Psoas muscle (tissue), 8 donors: Measurements from ENCODE around the gene HS1BP3. TPM values are rescaled to one million over a fixed set of nuclear protein-coding genes. Genes with fewer than 3 reads are reported as not detected.

Source experiments
- ATAC-seq, 4 donors: fragments of 200-7000 bp; cut with Tn5 transposase; one replicate each; pipeline ENCODE4 v1.9.1; 2020; ENCODE audit warnings: moderate library complexity in 3 of 4, mild to moderate bottlenecking in 2 of 4
- DNase-seq, 2 donors: peaks; one replicate each; pipeline ENCODE4 v3.0.0-alpha.2; 2020
- H3K27ac ChIP-seq: fragments of 200-600 bp; one replicate; pipeline ENCODE4 v1.8.0; 2022
- H3K27me3 ChIP-seq, 3 donors: fragments of 200-600 bp in 1 of 3; one replicate each; pipeline versions ENCODE4 v1.6.1 to v1.8.0; 2013 to 2022; ENCODE audit warnings: low read length in 2 of 3, mild to moderate bottlenecking in 2 of 3, moderate library complexity in 1 of 3; ENCODE audit not compliant: insufficient read depth in 3 of 3
- H3K36me3 ChIP-seq, 2 donors: fragments of 200-600 bp in 1 of 2; one replicate each; pipeline versions ENCODE4 v1.6.1 to v1.8.0; 2013 to 2022; ENCODE audit warnings: low read depth in 1 of 2, mild to moderate bottlenecking in 1 of 2, moderate library complexity in 1 of 2; ENCODE audit not compliant: insufficient read depth in 1 of 2
- H3K4me1 ChIP-seq: fragments of 200-600 bp; one replicate; pipeline ENCODE4 v1.8.0; 2022
- H3K4me3 ChIP-seq: fragments of 200-600 bp; one replicate; pipeline ENCODE4 v1.8.0; 2022; ENCODE audit warnings: mild to moderate bottlenecking
- H3K9me3 ChIP-seq: fragments of 200-600 bp; one replicate; pipeline ENCODE4 v1.8.0; 2022
- WGBS, 3 donors: extraction: QIAGEN DNeasy Blood & Tissue Kit; methylation state at CpG; one replicate each; pipeline versions ENCODE4 v1.1.6 to v1.1.7; 2013; 5-methylcytosine and 5-hydroxymethylcytosine counted together
- intact Hi-C, 2 donors: fragments of 100-400 bp; cut with DNase I; formaldehyde crosslinking; loops; one replicate each; pipeline versions ENCODE4 v1.11.0 to v1.14.2; 2022
- polyA plus RNA-seq, 3 donors: library from polyadenylated mRNA; stranded (reverse); fragments of 200-250 nt; gene quantifications; one replicate each; pipeline ENCODE4 v1.2.3, GENCODE V29; 2013
- total RNA-seq, 4 donors: library from RNA; stranded (reverse); fragmentation: NEBNext Ultra II Directional in 2 of 4; extraction: Animal tissue kit (Norgen Biotek cat#: 25700) in 2 of 4; gene quantifications; one replicate each; pipeline versions ENCODE4 v1.2.1 to v1.2.4, GENCODE V29; 2021 to 2023
- TF ChIP-seq, protein P1 (sequence below): fragments of 200-600 bp; IDR thresholded peaks from one replicate; pipeline ENCODE4 v1.8.0; 2022; ENCODE audit warnings: antibody characterized with exemption
- donor health status: healthy with polysubstance abuse.
- donor health status: DM: no; HTN: no; CAD: no; lungs with moderate emphysema.
- donor health status: Bipolar disorder and iron deficiency.
- donor health status: healthy.
- donor health status: DM: yes; HTN: yes; CAD: no.
- donor health status: DM: no; HTN: no; CAD: no.
- donor health status: DM: no; HTN: no; CAD: no.
- donor health status: DM: yes; HTN: yes; CAD: no.

The HS1BP3 gene
- total and polyA plus RNA-seq, 7 donors: 9.2 to 20.6 (median 12.1) TPM

DNA sequence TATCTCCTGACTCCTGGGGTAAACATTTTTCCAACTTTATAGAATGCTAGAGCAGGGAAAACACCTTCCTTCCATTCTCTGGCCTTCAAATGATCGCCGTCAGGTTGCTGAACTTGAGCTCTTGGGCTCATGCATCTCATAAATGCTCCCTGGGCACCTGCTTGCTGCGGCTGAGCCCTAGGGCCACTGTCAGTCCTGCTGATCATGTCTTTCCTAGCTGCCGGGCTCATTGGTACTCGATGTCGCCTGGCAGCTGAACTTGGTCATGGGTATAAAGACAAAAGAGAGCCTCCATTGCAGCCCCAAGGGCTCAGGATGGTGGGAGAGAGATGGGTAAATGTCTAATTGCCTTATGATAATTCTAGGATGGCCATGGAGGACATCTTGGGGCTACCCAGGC lies 80.6 kb downstream of the HS1BP3 start:
- no peak for DNase-seq
- intact Hi-C loops: no loop called here
- Histone ChIP-seq H3K4me1 (peaks cover 25% of the 10 kb centered on the region), H3K9me3 (no peaks in the 10 kb centered on the region), H3K36me3 (no peaks in the 10 kb centered on the region), H3K27ac (no peak overlapping the region), H3K4me3 (no peak overlapping the region), H3K27me3 (no peaks in the 10 kb centered on the region)
- no peak for ATAC-seq
- TF ChIP-seq, protein P1, sequence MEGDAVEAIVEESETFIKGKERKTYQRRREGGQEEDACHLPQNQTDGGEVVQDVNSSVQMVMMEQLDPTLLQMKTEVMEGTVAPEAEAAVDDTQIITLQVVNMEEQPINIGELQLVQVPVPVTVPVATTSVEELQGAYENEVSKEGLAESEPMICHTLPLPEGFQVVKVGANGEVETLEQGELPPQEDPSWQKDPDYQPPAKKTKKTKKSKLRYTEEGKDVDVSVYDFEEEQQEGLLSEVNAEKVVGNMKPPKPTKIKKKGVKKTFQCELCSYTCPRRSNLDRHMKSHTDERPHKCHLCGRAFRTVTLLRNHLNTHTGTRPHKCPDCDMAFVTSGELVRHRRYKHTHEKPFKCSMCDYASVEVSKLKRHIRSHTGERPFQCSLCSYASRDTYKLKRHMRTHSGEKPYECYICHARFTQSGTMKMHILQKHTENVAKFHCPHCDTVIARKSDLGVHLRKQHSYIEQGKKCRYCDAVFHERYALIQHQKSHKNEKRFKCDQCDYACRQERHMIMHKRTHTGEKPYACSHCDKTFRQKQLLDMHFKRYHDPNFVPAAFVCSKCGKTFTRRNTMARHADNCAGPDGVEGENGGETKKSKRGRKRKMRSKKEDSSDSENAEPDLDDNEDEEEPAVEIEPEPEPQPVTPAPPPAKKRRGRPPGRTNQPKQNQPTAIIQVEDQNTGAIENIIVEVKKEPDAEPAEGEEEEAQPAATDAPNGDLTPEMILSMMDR: no peak
- 84 to 93% (median 85%) methylated on average over 6 of the region's 6 CpGs for WGBS, 3 donors

DNA sequence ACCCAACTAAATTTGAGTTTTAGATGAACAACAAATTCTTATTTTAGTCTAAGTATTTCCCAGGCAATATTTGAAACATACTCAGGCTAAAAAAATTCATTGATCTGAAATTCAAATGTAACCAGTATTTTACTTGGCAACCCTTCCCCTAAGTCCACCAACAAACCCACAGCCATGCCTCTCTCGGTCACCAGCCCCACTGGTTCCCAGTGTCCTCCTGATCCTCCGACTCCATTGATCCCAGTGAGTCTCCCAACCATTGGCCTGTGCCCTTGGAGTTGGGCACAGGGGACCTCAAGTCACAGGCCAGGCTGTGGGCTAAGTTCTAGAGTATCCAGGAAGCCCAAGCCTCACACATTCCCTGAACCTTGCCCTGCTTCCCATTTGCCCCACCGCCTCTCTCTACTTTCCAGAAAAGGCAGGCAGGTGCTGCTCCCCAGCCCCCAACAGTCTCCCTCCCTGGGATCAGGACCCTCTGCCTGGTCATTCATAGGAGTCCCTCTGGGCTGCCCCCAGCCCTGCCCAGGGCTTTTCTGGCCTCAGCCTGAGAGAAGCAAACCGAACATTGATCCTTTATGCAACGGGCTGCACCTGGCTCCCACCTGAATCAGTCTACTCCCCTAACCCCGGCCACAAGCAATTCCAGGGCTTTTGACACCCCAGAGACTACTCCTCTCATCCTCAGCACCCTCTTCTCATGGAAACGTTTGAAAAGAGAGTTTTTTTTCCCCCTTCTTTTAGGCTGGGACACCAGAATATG lies 81.3 kb downstream of the HS1BP3 start:
- Histone ChIP-seq H3K4me1 (peaks cover 25% of the 10 kb centered on the region), H3K27me3 (no peaks in the 10 kb centered on the region), H3K4me3 (no peak overlapping the region), H3K9me3 (no peaks in the 10 kb centered on the region), H3K36me3 (no peaks in the 10 kb centered on the region), H3K27ac (peak overlapping the region; percentile 68)
- TF ChIP-seq, protein P1: no peak
- 68 to 70% (median 68%) methylated on average over 7 of the region's 7 CpGs for WGBS, 3 donors
- intact Hi-C loops: no loop called here
- DNase-seq: no peak
- no peak for ATAC-seq

DNA sequence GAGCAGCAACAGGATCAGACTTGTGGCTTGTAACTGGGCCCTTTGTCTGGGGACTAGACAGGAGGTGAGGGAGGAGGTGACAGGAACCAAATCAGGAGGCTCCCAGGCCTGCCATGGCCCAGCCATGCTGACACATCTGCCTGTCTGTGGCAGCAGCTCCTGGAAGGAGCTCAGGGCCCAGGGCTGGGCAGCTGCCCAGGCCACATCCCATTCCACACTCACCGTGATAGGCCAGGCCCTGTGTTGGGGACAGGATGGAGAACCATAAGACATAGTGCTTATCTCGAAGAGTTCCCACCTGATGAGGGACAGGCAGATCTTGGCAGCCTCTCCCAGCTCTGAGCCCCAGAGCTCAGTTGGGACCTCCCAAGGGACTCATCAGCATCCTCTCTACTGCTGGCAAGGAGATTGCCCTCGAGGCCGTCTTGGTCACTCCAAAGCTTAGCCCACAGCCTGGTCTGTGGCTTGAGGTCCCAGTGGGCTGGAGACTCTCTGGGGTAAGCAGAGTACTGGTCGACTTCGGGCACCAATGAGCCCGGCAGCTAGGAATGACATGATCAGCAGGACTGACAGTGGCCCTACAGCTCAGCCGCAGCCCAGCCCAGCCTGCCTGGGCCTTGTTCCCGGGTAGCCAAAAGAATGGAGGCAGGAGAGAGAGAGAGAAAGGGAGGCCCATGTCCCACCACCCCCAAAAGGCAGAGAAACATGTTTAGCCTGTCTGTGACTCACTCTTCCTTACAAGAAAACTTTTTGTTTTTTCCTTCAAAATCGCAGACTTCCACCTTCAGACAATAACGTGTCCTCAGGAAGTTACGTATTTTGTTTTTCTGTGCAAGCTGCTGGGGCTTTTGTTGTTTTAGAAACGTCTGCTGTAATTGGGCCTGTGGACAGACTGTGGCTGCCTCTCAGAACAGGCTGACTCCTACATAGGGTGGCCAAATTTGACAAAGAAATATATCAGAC lies 82.1 kb downstream of the HS1BP3 start:
- H3K27me3 ChIP-seq: no peaks in the 10 kb centered on the region
- H3K4me1 ChIP-seq: peaks cover 17% of the 10 kb centered on the region
- no peaks in the 10 kb centered on the region for H3K36me3 ChIP-seq
- ATAC-seq (peak; percentile 18 to 50 (median 41)), DNase-seq (no peak)
- no peaks in the 10 kb centered on the region for H3K9me3 ChIP-seq
- H3K27ac ChIP-seq: peak overlapping the region; percentile 68
- WGBS, 3 donors: 68 to 78% (median 70%) methylated on average over 13 of the region's 13 CpGs
- intact Hi-C loops: no loop called here
- TF ChIP-seq, protein P1: no peak
- H3K4me3 ChIP-seq: no peak overlapping the region

DNA sequence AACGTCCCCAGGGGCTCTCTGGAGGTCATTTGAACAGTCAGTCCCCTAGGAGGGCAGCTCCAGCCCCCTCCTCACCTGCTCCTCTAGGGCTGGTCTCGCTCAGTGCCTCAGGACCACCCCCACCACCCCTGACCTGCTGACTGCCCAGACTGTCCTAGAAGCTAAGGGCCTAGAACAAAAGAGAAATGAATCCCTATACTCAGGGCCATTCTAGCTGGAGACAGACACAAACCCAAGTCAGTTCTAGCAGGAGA lies 83.0 kb downstream of the HS1BP3 start:
- no peak overlapping the region for H3K4me3 ChIP-seq
- DNase-seq: no peak
- ATAC-seq: no peak
- intact Hi-C loops: no loop called here
- no peaks in the 10 kb centered on the region for H3K9me3 ChIP-seq
- peaks cover 10% of the 10 kb centered on the region for H3K4me1 ChIP-seq
- H3K27ac ChIP-seq: no peak overlapping the region
- 75 to 85% (median 82%) methylated on average over 2 of the region's 2 CpGs for WGBS, 3 donors
- no peaks in the 10 kb centered on the region for H3K27me3 ChIP-seq
- no peaks in the 10 kb centered on the region for H3K36me3 ChIP-seq
- TF ChIP-seq, protein P1: no peak

Other genes with a start within 250 kb of the HS1BP3 start
- gene RHOB, start 204.0 kb downstream of the HS1BP3 start, total RNA-seq: 100 to 1,000 TPM; 111 to 370 (median 154) TPM
- gene RHOB, start 204.0 kb downstream of the HS1BP3 start, polyA plus RNA-seq: 100 to 1,000 TPM; 120 to 669 (median 345) TPM
- gene GDF7, start 16.0 kb upstream of the HS1BP3 start, total RNA-seq: under 1 TPM; 0.04 to 0.94 (median 0.17) TPM
- under 1 TPM; 0.03 to 0.04 (median 0.04) TPM for gene GDF7, start 16.0 kb upstream of the HS1BP3 start, polyA plus RNA-seq
- 1 to 10 TPM; 1.2 to 1.9 (median 1.6) TPM for gene LDAH, start 172.0 kb upstream of the HS1BP3 start, total RNA-seq
- 1 to 10 TPM in 2 of 3 donors, under 1 TPM in 1; 0.56 to 1.9 (median 1.2) TPM for gene LDAH, start 172.0 kb upstream of the HS1BP3 start, polyA plus RNA-seq